Parathyroid adenoma (tissue), 2 donors: ENCODE data around the gene AMPD2.

Experiments
- H2AFZ ChIP-seq: fragments of 300-600 bp; sonication (generic); one replicate; pipeline ENCODE4 v1.7.0; 2017; ENCODE audit warnings: antibody characterized with exemption, mild to moderate bottlenecking
- H3K27ac ChIP-seq: fragments of 300-600 bp; sonication (generic); one replicate; pipeline ENCODE4 v1.7.0; 2017
- H3K27me3 ChIP-seq: fragments of 300-600 bp; sonication (generic); one replicate; pipeline ENCODE4 v1.7.0; 2017; ENCODE audit warnings: low read length; ENCODE audit not compliant: control insufficient read depth, insufficient read depth
- H3K36me3 ChIP-seq: fragments of 300-600 bp; sonication (generic); one replicate; pipeline ENCODE4 v1.7.0; 2017; ENCODE audit warnings: low read length; ENCODE audit not compliant: control insufficient read depth, insufficient read depth
- H3K4me1 ChIP-seq: fragments of 300-600 bp; sonication (generic); one replicate; pipeline ENCODE4 v1.7.0; 2017; ENCODE audit warnings: control low read depth
- H3K4me2 ChIP-seq: fragments of 300-600 bp; sonication (generic); one replicate; pipeline ENCODE4 v1.7.0; 2017; ENCODE audit warnings: low read length
- H3K4me3 ChIP-seq: fragments of 300-600 bp; sonication (generic); one replicate; pipeline ENCODE4 v1.7.0; 2017; ENCODE audit warnings: low read depth, low read length
- H3K79me2 ChIP-seq: fragments of 300-600 bp; sonication (generic); one replicate; pipeline ENCODE4 v1.7.0; 2017; ENCODE audit warnings: control low read depth
- H3K9ac ChIP-seq: fragments of 300-600 bp; sonication (generic); one replicate; pipeline ENCODE4 v1.7.0; 2017; ENCODE audit warnings: mild to moderate bottlenecking
- H3K9me3 ChIP-seq: fragments of 300-600 bp; sonication (generic); one replicate; pipeline ENCODE4 v1.7.0; 2017; ENCODE audit warnings: low read length; ENCODE audit not compliant: control insufficient read depth
- CTCF ChIP-seq: fragments of 300-600 bp; sonication (generic); IDR thresholded peaks from one replicate; pipeline ENCODE4 v1.7.0; 2017; ENCODE audit warnings: antibody characterized with exemption, mild to moderate bottlenecking
- donor health status: primary hyperparathyroidism.

AMPD2 gene

GRCh38 chr1:109639841-109640184 lies 20.2 kb downstream of the AMPD2 start:
- no peak for TF ChIP-seq CTCF
- Histone ChIP-seq H3K27ac (no peak overlapping the region), H3K4me3 (no peak overlapping the region), H3K4me2 (no peak overlapping the region), H3K9me3 (no peaks in the 10 kb centered on the region), H3K36me3 (no peaks in the 10 kb centered on the region), H3K27me3 (no peaks in the 10 kb centered on the region), H3K4me1 (peaks cover 6% of the 10 kb centered on the region), H3K9ac (no peak overlapping the region), H2AFZ (no peak overlapping the region), H3K79me2 (no peaks in the 10 kb centered on the region)

DNA sequence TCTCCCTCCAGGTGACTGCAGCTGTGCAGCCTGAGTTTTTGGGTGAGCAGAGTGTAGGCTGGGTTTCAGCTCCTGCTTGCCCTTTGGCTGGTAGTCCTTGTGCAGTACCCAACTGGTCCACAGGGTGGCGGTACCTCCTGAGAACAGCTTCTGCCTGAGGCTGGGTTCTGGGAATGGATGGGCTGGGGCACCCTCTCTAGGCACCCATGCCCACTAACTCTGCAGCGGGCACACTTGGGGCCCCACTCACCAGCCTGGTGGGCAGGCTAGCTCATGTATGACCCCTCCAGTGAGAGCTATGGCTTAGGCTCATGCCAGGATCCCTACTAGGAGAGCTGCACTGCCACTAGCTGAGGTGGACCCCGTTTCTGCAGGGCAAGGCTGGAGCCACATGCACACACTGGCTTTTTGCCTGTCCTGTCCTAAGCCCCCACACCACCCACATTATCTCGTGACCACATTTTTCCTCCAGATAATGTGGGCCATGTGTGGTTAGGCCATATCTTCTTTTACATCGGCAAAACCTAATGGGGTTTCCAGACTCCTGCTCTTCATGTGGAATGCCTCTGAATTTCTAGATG lies 20.7 kb downstream of the AMPD2 start:
- Histone ChIP-seq H3K9ac (no peak overlapping the region), H3K79me2 (no peaks in the 10 kb centered on the region), H3K27ac (no peak overlapping the region), H2AFZ (peak overlapping the region; percentile 22), H3K27me3 (no peaks in the 10 kb centered on the region), H3K4me3 (no peak overlapping the region), H3K4me2 (no peak overlapping the region), H3K4me1 (peaks cover 3% of the 10 kb centered on the region), H3K9me3 (no peaks in the 10 kb centered on the region), H3K36me3 (no peaks in the 10 kb centered on the region)
- peak; percentile 87 for TF ChIP-seq CTCF

DNA sequence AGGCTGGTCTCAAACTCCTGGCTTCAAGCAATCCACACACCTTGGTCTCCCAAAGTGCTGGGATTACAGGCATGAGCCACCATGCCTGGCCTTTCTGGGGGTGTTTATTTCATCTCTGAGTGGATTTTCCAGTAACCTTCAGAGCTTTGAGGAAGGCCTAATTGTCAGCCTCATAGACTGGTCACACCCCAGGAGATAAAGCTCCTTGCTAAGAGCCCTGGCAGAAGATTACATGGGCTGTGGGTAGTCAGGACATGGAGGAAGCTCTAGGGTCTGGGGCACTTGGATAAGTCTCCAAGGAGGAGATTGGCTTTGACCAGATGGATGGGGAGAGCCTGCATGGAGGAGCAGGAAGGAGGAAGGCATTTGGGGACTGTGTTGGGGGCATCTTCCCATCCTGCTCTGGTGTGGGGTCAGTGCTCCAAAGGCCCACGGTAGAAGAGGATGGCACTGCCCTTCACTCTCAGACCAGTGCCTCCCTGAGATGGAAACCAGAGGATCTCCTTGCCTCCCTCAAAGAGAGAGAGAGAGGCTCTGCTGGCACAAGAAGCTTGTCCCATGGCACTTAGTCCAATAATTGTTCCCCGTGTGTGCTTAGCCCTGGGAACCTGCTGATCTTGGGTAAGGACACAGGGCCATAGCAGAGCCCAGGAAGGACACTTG lies 21.6 kb downstream of the AMPD2 start:
- no peak for TF ChIP-seq CTCF
- Histone ChIP-seq H3K27ac (no peak overlapping the region), H2AFZ (no peak overlapping the region), H3K4me2 (no peak overlapping the region), H3K4me1 (peaks cover under 1% of the 10 kb centered on the region), H3K36me3 (no peaks in the 10 kb centered on the region), H3K4me3 (no peak overlapping the region), H3K79me2 (no peaks in the 10 kb centered on the region), H3K9ac (no peak overlapping the region), H3K27me3 (no peaks in the 10 kb centered on the region), H3K9me3 (no peaks in the 10 kb centered on the region)

DNA sequence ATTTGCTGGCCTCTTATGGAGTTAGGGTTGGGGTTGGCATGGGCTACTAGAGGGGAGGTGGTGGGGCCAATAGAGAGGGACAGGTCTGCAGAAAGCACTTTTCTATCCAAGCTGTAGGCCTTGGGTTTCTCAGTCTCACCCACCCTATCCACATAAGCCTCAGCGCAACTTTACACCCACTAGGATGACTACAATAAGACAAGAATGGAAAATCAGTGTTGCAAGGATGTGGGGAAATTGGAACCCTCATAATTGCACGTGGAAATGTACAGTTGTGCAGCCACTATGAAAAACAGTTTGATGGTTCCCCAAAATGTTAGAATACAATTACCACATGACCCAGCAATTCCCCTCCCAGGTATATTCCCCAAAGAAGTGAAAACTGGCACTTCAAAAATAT lies 22.2 kb downstream of the AMPD2 start:
- Histone ChIP-seq H3K36me3 (no peaks in the 10 kb centered on the region), H3K79me2 (no peaks in the 10 kb centered on the region), H3K9me3 (no peaks in the 10 kb centered on the region), H2AFZ (no peak overlapping the region), H3K4me1 (no peaks in the 10 kb centered on the region), H3K27me3 (no peaks in the 10 kb centered on the region), H3K9ac (no peak overlapping the region), H3K4me3 (no peak overlapping the region), H3K27ac (no peak overlapping the region), H3K4me2 (no peak overlapping the region)
- TF ChIP-seq CTCF, result no peak

GRCh38 chr1:109642626-109643025 lies 23.0 kb downstream of the AMPD2 start:
- no peaks in the 10 kb centered on the region for H3K4me1 ChIP-seq
- H3K36me3 ChIP-seq, result no peaks in the 10 kb centered on the region
- no peak overlapping the region for H3K27ac ChIP-seq
- no peaks in the 10 kb centered on the region for H3K9me3 ChIP-seq
- no peaks in the 10 kb centered on the region for H3K79me2 ChIP-seq
- no peaks in the 10 kb centered on the region for H3K27me3 ChIP-seq
- H2AFZ ChIP-seq, result no peak overlapping the region
- no peak for TF ChIP-seq CTCF
- H3K4me3 ChIP-seq, result no peak overlapping the region
- no peak overlapping the region for H3K9ac ChIP-seq
- no peak overlapping the region for H3K4me2 ChIP-seq
